Posterior cingulate gyrus (tissue), 11 donors: ENCODE measurements around the gene PDK2.

Source experiments
- DNase-seq, 10 donors: peaks; one replicate each; pipeline versions ENCODE4 v3.0.0 to v3.0.0-alpha.2; 2020 to 2021; ENCODE audit warnings: mixed read lengths in 3 of 10
- intact Hi-C: fragments of 100-400 bp; cut with DNase I; formaldehyde crosslinking; loops from one replicate; pipeline ENCODE4 v1.15.1; 2023

Gene PDK2

DNA sequence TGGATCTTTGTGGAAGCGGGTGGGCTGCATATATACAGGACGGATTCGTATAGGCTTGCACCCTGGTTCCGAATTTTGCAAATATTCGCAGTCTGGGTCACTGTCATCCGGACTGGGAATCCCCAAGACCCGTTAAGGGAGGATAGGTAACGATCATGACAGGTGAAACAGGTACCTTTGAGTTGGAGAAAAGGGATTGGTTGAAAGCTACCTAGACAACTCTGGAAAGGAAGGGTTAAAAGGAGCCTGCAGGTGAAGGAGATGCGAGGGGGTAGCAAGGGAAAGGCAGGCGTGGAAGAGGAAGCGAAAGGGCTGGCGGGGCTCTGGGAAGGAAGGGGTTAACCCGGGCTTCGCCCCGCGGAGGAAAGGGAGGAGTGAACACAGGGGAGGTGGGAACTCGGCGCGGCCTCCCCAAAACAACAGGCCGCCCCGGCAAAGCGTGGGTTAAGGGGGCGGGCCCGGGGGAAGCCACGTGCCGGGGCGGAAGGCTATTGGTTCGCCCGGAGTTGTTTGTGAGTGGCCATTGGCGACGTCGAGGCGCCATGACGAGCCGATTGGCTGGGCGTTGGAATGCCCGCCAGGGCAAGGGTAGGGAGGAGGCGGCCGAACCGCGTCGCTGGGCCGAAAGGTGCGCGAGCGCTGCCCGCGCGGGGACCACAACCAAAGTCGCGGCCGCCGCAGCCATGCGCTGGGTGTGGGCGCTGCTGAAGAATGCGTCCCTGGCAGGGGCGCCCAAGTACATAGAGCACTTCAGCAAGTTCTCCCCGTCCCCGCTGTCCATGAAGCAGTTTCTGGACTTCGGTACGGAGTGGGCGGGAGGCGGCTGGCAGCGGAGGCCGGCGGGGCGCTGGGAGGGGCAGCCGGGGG is at the start of gene PDK2:
Gene PDK2 (plus strand): TSS at position 599 of the 867 bp plus-strand sequence. CDS start 85 bp downstream, at position 684.
- intact Hi-C loops: loop anchor here (2.0 kb wide), 2 partner anchors 56 to 66 kb away; partner anchors contain the start of gene PPP1R9B
- DNase-seq: peak; percentile 93 to 100 (median 96)

DNA sequence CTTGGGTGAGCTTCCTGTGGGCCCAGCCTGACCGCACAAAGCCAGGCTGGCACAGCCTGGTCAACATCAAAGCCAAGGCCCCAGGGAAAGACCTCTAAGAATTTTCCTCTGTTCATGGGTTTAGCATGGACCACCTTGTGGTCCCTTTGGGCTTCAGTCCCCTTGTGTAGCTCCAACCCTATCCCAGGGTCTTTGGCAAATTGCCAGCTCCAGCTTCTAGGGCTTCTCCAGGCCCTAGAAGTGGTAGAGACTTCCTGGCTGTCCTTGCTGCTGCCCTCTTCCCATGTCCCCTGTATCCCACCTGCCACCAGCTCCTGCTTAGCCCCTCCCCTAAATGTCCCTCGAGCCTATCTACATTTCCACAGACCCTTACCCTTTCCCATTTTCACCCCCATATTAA is 49.0 kb upstream of the PDK2 start:
- DNase-seq: peak in 2 of 10 donors; percentile 40 to 41

GRCh38 chr17:50046667-50047066 is 48.5 kb upstream of the PDK2 start:
- DNase-seq: peak in 2 of 10 donors; percentile 32 to 43
- intact Hi-C loops: no loop called here

More for the DNA sequence above, 49.0 kb upstream of the PDK2 start:
- intact Hi-C loops: no loop called here

- intact Hi-C loops: no loop called here
- peak in 1 of 10 donors; percentile 39 for DNase-seq
Observed at GRCh38 chr17:50047083-50047482, 48.1 kb upstream of the PDK2 start.

- intact Hi-C loops: no loop called here
- peak in 1 of 10 donors; percentile 21 for DNase-seq
Observed at GRCh38 chr17:50047488-50048126, 47.5 kb upstream of the PDK2 start.

- intact Hi-C loops: no loop called here
- DNase-seq: peak in 2 of 10 donors; percentile 24 to 54
Observed at GRCh38 chr17:50048146-50048720, 46.9 kb upstream of the PDK2 start.

DNA sequence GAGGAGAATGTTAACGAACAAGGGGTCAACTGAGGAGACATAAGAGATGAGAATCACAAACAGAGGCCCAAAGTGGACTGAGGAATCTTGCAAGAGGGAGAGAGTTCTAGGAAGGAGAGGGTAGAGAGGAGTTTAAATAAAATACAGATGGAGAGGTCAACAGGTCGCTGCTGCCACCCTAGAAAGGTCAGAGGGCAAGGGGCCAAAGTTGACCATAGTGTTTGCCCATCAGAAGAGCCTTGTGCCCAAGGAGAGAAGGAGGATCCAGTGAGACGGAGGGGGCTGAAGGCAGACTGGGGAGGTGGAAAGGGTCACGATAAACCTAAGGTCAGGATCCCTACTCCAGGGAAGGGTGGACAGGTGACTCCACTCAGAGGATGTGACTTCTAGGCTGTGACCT is 46.2 kb upstream of the PDK2 start:
- intact Hi-C loops: no loop called here

GRCh38 chr17:50049636-50050035 is 45.5 kb upstream of the PDK2 start:
- intact Hi-C loops: no loop called here
- peak in 2 of 10 donors; percentile 34 to 52 for DNase-seq

More for the DNA sequence above, 46.2 kb upstream of the PDK2 start:
- peak in 1 of 10 donors; percentile 39 for DNase-seq

DNA sequence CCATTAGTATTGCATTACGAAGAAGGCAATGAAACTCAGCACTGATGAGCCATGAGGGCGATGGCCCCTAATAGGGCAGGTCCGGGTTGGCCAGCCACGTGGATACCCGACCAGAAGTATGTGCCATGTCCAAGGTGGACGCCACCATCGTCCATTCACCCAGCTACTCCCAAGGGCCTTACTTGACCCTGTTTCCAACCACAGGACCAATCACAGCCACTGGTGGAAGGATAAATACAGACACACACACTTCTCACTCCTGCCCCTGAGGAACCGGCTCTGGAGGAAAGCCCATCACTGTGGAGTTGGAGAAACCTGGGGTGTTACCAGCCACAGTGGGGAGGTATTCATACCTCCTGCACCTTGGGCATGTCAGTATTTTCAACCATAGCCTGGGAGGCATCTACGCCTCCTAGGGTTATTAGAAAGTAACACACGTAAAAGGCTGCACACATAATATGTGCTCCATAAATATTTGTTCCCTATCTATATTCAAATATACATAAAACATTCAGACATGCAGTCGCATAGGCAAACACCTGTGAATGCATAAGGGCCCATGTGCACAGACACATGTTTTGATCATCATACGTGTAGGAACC is 44.6 kb upstream of the PDK2 start:
- intact Hi-C loops: no loop called here
- DNase-seq: peak in 2 of 10 donors; percentile 17 to 52

- intact Hi-C loops: no loop called here
- DNase-seq: peak in 1 of 10 donors; percentile 50
Observed at GRCh38 chr17:50051082-50051576, 44.0 kb upstream of the PDK2 start.

- DNase-seq: no peak
- intact Hi-C loops: no loop called here
Observed at GRCh38 chr17:50051606-50052005, 43.5 kb upstream of the PDK2 start.

DNA sequence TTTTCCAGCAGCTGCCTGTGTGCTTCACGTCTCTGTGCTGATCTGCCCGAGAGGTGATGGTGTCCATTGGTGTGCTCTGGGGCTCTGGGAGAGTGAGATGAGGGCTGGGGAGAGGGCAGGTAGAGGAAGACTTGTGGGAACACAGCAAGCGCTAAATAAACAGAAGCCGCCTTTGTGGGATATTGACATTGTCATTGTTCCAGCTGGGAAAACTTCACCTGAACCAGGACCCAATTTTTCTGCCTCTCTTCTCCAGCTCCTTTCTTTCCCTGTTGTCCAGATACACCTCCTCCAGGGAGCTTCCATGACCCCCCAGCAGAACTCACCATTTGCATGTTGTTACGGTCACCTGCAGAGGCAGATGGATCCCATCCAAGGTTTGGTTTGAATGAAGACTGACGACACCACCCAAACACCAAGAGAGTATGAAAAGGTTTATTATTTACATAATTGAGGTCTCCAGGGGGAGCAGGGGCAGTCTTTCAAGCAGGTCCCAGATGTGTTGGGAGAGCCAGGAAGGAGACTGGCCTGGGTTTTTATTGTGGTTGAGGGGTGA is 42.8 kb upstream of the PDK2 start:
- DNase-seq: peak in 2 of 10 donors; percentile 9 to 12
- intact Hi-C loops: no loop called here

DNA sequence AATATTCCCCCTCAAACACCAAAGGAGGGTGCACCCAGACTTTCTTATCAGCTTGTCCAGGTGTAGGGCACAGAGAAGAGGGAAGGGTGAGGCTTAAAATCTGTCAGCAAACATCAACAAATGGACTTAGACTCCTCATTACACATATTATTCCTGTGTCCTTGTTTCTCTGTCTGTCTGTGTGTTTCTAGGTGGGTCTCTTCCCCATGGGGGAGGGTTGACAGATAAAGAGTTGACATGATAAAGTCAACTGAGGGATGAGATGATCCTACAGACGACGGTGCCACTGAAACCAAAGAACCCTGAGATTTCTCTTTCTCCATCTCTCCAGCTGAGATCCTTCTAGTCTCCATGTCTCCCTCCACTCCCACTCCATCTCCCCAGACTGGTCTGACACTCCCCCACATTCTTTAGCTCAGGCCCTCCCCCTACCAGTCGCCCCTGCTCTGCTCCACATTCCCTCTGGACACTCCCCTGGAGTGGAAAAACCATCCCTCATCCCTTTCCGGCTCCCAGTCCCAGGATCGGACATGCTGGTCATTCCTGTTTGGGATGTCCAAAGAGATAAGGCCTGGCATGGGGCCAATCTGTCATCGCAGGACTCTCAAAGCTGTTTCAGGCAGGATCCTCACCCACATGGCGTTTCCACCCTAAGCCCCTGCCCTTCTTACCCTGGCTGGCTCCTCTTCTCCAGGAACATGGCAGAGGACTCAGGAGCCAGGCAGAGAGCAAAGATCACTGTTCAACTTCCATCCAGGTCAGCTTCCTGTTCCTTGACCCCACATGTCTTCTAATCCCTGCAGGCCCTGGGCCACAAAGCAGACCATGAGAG is 42.1 kb upstream of the PDK2 start:
- intact Hi-C loops: no loop called here
- DNase-seq: peak in 2 of 10 donors; percentile 35 to 64

DNA sequence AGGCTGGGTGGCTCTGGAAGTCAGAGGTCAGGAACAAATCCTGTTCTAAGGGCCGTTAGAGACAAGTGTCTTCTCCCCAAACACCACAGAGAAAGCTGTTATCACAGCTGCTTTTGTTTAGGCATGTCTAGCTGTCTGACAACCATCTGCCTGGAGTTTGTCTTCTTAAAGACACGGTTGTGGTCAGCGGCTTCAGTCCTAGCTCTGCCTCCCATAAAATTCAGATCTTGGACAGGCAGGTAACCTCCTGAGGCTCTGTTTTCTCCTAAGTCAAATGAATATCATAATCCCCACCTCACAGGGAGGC is 41.5 kb upstream of the PDK2 start:
- intact Hi-C loops: no loop called here
- DNase-seq: no peak

GRCh38 chr17:50055055-50055425 is 40.1 kb upstream of the PDK2 start:
- intact Hi-C loops: no loop called here

DNA sequence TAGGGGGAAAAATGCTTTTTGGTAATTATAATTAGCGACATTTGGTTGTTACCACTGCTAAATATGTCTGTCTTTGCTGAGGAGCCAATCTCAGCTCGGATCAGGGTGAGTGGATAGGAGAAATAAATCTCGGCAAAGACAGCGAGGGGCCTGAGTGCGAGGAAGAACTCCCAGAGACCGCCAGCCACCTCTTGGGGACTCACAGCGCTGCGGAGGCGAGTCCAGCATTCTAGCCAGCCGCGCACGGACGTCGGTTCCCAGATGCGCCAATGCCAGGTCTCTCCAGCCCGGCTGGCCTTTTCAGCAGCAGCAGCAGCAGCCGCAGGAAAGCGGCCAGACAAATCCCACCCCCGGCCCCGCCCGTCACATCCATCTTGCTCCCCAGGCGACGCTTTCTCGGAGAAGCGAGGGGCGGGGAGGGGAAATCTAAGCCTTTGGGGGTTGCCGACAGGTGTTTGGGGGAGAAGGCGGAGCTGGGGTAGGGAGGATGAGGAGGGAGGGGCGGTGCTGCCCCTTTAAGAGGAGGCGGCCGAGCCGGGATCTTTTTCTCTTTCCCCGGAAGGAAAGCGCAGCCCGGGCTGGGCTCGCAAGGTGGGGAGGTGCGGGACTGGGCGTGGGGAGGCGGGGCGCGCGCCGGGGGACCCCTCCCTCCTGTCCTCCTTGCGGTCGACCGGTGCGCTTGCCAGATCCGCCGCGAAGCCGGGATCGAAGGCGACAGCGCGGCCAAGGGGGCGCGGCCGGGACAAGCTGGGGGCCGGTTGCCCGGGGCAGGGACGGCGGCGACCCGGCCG is 39.5 kb upstream of the PDK2 start, which contains the start of gene ITGA3:
Gene ITGA3 (plus strand): TSS at position 685 of the 791 bp plus-strand sequence. CDS start 330 bp downstream, outside the sequence.
- intact Hi-C loops: no loop called here
- peak in 9 of 10 donors; percentile 47 to 96 (median 76) for DNase-seq

More at GRCh38 chr17:50055055-50055425, 40.1 kb upstream of the PDK2 start:
- DNase-seq: peak in 8 of 10 donors; percentile 33 to 92 (median 58)

- peak in 9 of 10 donors; percentile 44 to 96 (median 68) for DNase-seq
- intact Hi-C loops: no loop called here
Observed at GRCh38 chr17:50056217-50056960, 38.8 kb upstream of the PDK2 start.

- DNase-seq: peak in 3 of 10 donors; percentile 20 to 80 (median 70)
- intact Hi-C loops: no loop called here
Observed at GRCh38 chr17:50056961-50057330, 38.2 kb upstream of the PDK2 start.
